Neural crest cell (in vitro differentiated cells): ENCODE results near the gene GRIK2. TPM values are rescaled to one million over a fixed set of nuclear protein-coding genes. Genes with fewer than 3 reads are reported as not detected.

Source experiments
- DNase-seq: peaks from one replicate; pipeline ENCODE4 v3.0.0; 2021; ENCODE audit warnings: low read depth, mixed read lengths, low spot score
- H3K27ac Mint-ChIP-seq: one replicate; pipeline ENCODE4 v1.8.0; 2021; ENCODE audit warnings: mild to moderate bottlenecking, mixed read lengths; ENCODE audit not compliant: unreplicated experiment
- H3K27me3 Mint-ChIP-seq: 2 replicates; pipeline ENCODE4 v1.8.0; 2021; ENCODE audit warnings: low read depth, mild to moderate bottlenecking, mixed read lengths
- H3K36me3 Mint-ChIP-seq: 2 replicates; pipeline ENCODE4 v1.8.0; 2021; ENCODE audit warnings: low read depth, mild to moderate bottlenecking, mixed read lengths
- H3K4me1 Mint-ChIP-seq: 2 replicates; pipeline ENCODE4 v1.8.0; 2021; ENCODE audit warnings: mixed read lengths
- H3K4me3 Mint-ChIP-seq: one replicate; pipeline ENCODE4 v1.8.0; 2021; ENCODE audit warnings: mild to moderate bottlenecking, mixed read lengths
- H3K9me3 Mint-ChIP-seq: 2 replicates; pipeline ENCODE4 v1.8.0; 2021; ENCODE audit warnings: mixed read lengths
- CTCF ChIP-seq: fragments of 200-600 bp; sonication (generic); conservative IDR thresholded peaks from 2 replicates; pipeline ENCODE4 v1.5.0; 2021; ENCODE audit warnings: antibody characterized with exemption, mild to moderate bottlenecking
- total RNA-seq: library from RNA; stranded (reverse); gene quantifications from 2 replicates; pipeline ENCODE4 v1.2.1, GENCODE V29; 2021

GRIK2 gene
- total RNA-seq, 1 donor from 2014 or later, result 10.5 TPM

GRCh38 chr6:101741474-101742171 is 348.1 kb downstream of the GRIK2 start:
- peaks cover 10% of the 10 kb centered on the region for H3K9me3 Mint-ChIP-seq
- H3K36me3 Mint-ChIP-seq, result peaks cover 10% of the 10 kb centered on the region
- no peaks in the 10 kb centered on the region for H3K27me3 Mint-ChIP-seq
- no peak for DNase-seq
- no peak overlapping the region for H3K27ac Mint-ChIP-seq
- no peak for TF ChIP-seq CTCF
- no peak overlapping the region for H3K4me3 Mint-ChIP-seq
- H3K4me1 Mint-ChIP-seq, result peaks cover 13% of the 10 kb centered on the region

DNA sequence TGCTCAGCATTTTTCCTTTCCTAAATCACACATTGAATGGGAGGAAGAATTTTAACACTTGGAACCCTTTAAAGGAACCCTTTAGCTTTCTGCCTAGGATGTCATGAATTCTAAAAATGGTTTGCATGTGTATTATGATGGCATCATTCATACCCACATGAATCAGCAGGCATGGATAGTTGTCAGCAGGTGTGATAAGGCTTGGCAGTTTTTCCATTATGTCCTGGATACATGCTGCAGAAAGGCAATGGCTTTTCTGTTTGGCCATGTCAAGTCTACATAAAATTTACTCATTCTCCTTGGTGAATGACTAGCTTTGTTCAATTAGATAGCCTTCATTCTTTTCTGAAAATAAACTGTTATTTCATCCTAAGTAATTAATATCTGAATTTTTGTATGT is 353.7 kb downstream of the GRIK2 start:
- Mint-ChIP-seq H3K4me3 (no peak overlapping the region), H3K4me1 (no peaks in the 10 kb centered on the region), H3K36me3 (no peaks in the 10 kb centered on the region), H3K27ac (no peak overlapping the region), H3K9me3 (peaks cover 2% of the 10 kb centered on the region), H3K27me3 (no peaks in the 10 kb centered on the region)
- DNase-seq, result no peak
- no peak for TF ChIP-seq CTCF

- no peak for DNase-seq
- TF ChIP-seq CTCF, result no peak
- Mint-ChIP-seq H3K27me3 (no peaks in the 10 kb centered on the region), H3K27ac (no peak overlapping the region), H3K4me3 (no peak overlapping the region), H3K36me3 (no peaks in the 10 kb centered on the region), H3K9me3 (peaks cover 2% of the 10 kb centered on the region), H3K4me1 (no peaks in the 10 kb centered on the region)
These were observed 354.2 kb downstream of the GRIK2 start for GRCh38 chr6:101747716-101748115.

- no peak for TF ChIP-seq CTCF
- Mint-ChIP-seq H3K27me3 (no peaks in the 10 kb centered on the region), H3K27ac (no peak overlapping the region), H3K4me1 (no peaks in the 10 kb centered on the region), H3K4me3 (no peak overlapping the region), H3K36me3 (no peaks in the 10 kb centered on the region), H3K9me3 (peaks cover 3% of the 10 kb centered on the region)
- no peak for DNase-seq
These were observed 362.4 kb downstream of the GRIK2 start for GRCh38 chr6:101755931-101756330.

- Mint-ChIP-seq H3K4me3 (no peak overlapping the region), H3K36me3 (no peaks in the 10 kb centered on the region), H3K9me3 (peaks cover 3% of the 10 kb centered on the region), H3K27me3 (no peaks in the 10 kb centered on the region), H3K27ac (no peak overlapping the region), H3K4me1 (peaks cover 6% of the 10 kb centered on the region)
- no peak for TF ChIP-seq CTCF
- no peak for DNase-seq
These were observed 364.9 kb downstream of the GRIK2 start for GRCh38 chr6:101758368-101758767.
